HG03439 (cell line): ENCODE results near the gene MAS1.

ENCODE experiments used
- ATAC-seq: cut with Tn5 transposase; IDR thresholded peaks from one replicate; pipeline ENCODE4 v1.9.1; 2021; ENCODE audit warnings: mild to moderate bottlenecking, moderate library complexity; ENCODE audit not compliant: unreplicated experiment

MAS1 gene

DNA sequence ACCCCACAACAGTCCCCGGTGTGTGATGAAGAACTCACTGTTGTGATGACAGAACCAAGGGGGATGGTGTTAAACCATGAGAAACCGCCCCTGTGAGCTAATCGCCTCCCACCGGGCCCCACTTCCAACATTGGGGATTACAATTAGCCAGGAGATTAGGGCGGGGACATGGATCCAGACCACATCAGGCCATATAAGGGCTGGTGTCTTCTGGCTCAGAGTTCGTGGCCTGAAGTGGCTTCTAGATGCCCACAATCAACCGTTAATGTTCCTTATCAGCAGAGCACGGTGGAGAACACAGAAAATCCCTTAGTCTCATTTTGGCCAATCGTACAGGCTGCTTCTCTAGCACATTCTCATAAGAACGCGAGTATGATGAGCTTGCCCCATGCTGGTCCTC lies 10.9 kb upstream of the MAS1 start:
- no peak for ATAC-seq

DNA sequence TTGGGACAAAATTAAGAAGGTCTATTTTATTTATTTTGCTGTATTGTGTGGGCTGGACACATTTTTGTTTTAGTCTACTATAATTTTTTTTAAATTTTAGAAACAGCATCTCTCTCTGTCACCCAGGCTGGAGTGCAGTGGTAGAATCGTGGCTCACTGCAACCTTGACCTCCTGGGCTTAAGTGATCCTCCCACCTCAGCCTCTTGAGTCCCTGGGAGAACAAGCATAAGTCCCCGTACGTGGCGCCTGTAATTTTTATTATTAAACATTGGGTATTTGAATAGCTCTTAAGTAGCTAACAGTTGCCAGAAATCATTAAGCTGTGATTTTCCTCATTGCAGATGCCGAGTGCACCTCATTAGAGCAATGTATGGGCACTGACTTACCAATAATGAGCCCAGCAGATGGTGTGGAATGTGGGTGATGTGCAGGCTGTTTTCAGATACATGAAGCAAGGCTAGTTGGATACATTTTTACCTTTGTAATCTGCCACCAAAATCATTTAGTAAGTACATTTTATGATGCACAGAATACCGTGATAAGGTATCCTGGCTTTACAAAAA lies 10.3 kb upstream of the MAS1 start:
- no peak for ATAC-seq

DNA sequence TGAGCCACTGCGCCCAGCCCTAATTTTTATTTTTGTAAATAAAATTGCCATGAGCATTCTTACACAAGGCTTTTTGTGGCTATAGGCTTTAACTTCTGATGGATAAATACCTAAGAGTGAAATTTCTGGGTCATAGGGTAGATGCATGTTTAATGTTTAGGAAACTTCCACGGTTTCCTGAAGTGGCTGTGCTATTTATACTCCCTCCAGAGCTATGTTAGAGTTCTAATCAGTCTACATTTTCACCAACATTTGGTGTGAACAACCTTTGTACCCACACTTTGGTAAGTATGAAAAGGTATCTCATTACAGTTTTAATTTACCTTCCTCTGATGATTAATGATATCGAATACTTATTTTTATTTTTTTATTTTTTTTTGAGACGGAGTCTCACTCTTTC lies 6.1 kb upstream of the MAS1 start:
- no peak for ATAC-seq

- no peak for ATAC-seq
Observed at GRCh38 chr6:159886270-159886669, 4.5 kb upstream of the MAS1 start.

DNA sequence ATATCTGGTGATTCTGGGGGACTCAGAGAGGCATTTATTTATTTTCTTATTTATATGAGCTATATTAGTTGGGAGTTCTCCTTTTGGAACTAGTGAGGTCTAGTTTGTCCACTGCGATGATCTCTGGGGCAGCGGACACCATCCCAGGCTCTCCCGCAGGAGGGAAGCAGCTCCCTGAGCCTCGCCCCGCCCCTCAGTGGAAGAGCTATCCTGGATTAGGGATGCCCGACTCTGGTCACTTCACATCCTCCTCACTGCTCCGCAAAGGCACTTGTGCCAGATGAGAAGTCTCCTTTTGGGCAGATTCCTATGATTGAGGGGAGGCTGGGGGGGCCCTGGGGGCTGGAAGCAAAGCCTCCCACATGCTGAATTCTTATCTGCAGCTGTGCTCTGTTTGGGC lies 3.6 kb upstream of the MAS1 start:
- ATAC-seq, result no peak

DNA sequence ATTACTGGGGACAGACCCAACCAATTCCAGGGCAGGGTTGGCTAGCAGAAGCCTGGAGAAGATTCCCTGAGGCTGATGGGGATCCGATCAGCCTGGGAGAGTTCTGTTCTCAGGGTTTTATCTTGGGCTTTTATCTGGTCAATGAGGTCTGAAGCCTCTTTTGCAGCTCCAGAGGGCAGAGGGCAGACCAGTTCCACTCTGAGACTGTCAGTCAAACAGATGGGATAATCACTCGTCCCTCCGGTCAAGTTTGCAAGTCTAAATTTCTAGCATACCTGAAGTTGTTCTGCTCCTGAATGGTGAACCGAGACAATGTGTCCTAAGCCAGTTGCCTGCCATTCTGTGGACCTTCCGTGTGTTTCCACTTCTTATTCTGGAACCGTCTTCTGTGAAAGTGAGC lies 3.0 kb upstream of the MAS1 start:
- ATAC-seq, result no peak

DNA sequence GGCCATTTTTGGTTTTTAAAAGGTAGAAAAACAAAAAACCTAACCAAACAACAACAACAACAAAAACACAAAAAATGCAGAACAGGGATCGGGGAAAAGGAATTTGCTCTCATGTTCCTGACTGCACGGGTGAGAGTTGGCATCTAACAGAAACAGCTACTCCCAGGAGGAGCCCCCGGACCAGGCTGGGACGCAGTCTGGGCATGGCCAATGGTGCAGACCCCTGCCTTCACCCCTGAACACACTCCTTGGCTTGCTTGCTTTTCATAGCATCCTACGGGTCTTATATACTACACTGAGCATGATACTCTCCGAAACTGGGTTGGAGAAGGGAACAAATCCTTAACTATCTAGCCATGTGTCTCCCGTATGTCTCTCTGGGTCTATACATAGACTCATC lies 587 bp upstream of the MAS1 start:
- no peak for ATAC-seq

DNA sequence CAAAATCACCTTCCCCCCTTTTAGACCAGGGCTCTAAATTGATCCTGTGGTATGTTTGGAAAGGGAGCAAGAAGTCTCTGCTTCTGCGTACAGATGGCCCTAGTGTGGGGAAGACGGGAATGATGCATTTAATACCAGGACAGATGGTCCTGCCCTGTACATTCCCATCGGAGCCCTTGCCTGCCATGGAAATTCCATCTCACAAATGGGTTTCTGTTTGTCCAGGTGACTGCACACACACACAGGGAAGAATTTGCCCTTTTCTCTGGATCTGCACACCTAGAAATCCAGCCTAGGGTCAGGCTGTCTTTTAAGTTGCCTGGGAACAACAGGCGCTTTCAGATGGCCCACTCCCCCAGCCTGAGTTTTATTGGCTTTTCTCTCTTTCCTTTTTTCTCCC lies 1.3 kb downstream of the MAS1 start:
- ATAC-seq, result no peak

GRCh38 chr6:159893064-159893463 lies 2.3 kb downstream of the MAS1 start:
- ATAC-seq, result no peak

GRCh38 chr6:159894991-159895390 lies 4.2 kb downstream of the MAS1 start:
- no peak for ATAC-seq

- ATAC-seq, result no peak
Observed at GRCh38 chr6:159897603-159898002, 6.8 kb downstream of the MAS1 start.

- ATAC-seq, result no peak
Observed at GRCh38 chr6:159898519-159898918, 7.7 kb downstream of the MAS1 start.

- no peak for ATAC-seq
Observed at GRCh38 chr6:159899994-159900745, 9.4 kb downstream of the MAS1 start.

GRCh38 chr6:159902620-159903019 lies 11.8 kb downstream of the MAS1 start:
- ATAC-seq, result no peak

GRCh38 chr6:159904497-159904911 lies 13.7 kb downstream of the MAS1 start:
- ATAC-seq, result no peak

- ATAC-seq, result no peak
Observed at GRCh38 chr6:159906400-159906799, 15.6 kb downstream of the MAS1 start.

- ATAC-seq, result no peak
Observed at GRCh38 chr6:159908535-159908934, 17.7 kb downstream of the MAS1 start.

GRCh38 chr6:159908979-159909378 lies 18.2 kb downstream of the MAS1 start:
- ATAC-seq, result no peak

DNA sequence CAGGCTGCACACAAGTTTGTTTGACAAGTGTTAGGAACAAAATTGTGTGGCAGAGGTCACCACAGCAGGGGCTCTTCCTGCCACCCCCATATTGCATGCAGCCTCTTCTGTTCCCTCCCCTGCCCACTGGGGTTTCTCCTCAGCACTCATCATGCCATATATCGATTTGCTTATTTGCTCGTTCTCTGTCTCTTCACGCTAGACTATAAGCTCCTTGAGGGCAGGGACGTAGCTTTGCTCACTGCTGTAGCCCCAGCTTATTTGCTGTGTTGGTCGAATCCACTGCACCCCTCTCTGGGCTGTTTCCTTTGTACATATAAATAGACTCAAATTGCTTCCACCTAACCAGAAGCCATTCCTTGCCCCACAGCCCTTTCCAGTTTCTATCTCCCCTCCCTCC lies 19.6 kb downstream of the MAS1 start:
- no peak for ATAC-seq

- no peak for ATAC-seq
Observed at GRCh38 chr6:159913375-159913774, 22.6 kb downstream of the MAS1 start.

DNA sequence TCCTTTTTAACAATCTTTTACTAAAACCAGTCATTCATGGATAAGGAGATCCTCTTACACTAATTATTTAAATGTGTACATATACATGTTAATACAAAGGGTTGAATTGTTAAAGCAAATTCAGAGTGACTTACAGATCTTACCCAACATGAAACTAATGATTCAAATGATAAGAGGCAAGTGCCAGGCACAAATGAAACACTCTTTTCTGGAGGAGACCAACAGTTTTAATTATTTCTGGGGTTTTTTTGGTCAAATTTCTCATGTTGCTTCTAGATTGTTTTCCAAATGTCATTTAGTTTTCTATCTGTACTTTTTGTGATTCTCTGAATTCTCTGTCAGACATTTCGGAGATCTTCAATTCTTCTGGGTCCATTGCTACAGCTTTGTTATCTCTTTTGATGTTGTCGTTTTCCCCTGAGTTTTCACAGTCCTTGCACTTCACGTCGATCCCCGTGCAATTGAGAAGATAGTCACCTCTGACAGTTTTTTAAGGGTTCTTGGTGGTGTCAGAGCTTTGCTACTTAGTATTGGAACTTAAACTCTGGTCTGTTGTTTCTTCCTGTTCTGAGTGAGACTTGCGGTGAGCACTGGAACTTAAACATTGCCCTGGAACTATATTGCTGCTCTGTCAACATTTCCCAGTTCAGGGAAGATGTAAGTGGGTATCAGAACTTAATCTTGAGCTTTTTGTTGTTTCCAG lies 23.2 kb downstream of the MAS1 start:
- ATAC-seq, result no peak

DNA sequence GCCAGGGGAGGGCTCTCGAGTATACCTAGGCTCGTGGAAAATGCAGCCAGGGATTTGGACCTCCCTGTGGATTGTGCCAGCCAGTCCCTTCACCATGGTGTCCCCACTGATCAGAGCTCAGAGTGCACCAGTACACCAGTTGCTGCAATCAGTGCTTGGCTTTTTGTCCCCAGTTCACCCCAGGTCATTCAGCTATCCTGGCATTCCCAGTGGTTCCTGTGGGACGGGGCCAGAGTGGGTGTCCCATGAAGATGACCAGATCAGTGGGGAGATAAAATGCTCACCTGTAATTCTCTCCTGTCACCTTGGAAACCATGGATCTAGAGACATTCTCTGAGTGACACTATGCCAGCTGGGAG lies 23.8 kb downstream of the MAS1 start:
- ATAC-seq, result no peak
